ENCODE measurements around the gene SOX12. TPM values are rescaled to one million over a fixed set of nuclear protein-coding genes. Genes with fewer than 3 reads are reported as not detected.

Gene SOX12
- polyA plus RNA-seq, 1 of the 3 experiments (the other 2 are of a cell fraction): 11.3 TPM

GRCh38 chr20:325889-326644 is 715 bp downstream of the SOX12 start:
- POLR2A ChIA-PET: interaction anchor here (3.6 to 3.7 kb wide), 3 partner anchors 16 to 28 kb away, joined by 23 to 36 read pairs (median 29); partner anchors contain the start of genes NRSN2 and ZCCHC3
- Histone ChIP-seq H3K9ac (peak overlapping the region; percentile 86), H3F3A (replicated peaks; ENCODE audit: insufficient read depth) (peaks cover 35% of the 10 kb centered on the region), H3K4me1 (ENCODE audit: control insufficient read depth in 1 of 2, insufficient read depth in 2 of 2, low read depth in 1 of 2, low read length in 1 of 2) (peaks cover 29 to 33% of the 10 kb centered on the region in 2 experiments; a peak in 3 of 4 replicates), H3K27me3 (ENCODE audit: insufficient read depth) (no peaks in the 10 kb centered on the region), H3K9me3 (no peaks in the 10 kb centered on the region), H3K9me2 (no peaks in the 10 kb centered on the region), H3K79me2 (ENCODE audit: insufficient read depth) (peaks cover 37% of the 10 kb centered on the region), H3K4me3 (ENCODE audit: low read depth in 2 of 2, low read length in 1 of 2) (peak overlapping the region; percentile 93 to 98), H3K36me3 (replicated peaks in 1 of 2; ENCODE audit: control insufficient read depth in 1 of 2, insufficient read depth in 2 of 2, low read length in 1 of 2) (peaks cover 7 to 18% of the 10 kb centered on the region in 2 experiments), H3K4me2 (peak overlapping the region; percentile 99), H4K20me1 (ENCODE audit: insufficient read depth) (peaks cover 39% of the 10 kb centered on the region), H3K27ac (ENCODE audit: low read depth in 2 of 2, low read length in 1 of 2) (peak overlapping the region; percentile 74 to 96), H2AFZ (ENCODE audit: low read depth) (no peak overlapping the region)
- DNase-seq: peak; percentile 70
- WGBS (ENCODE audit: low lambda C conversion rate): 0% methylated on average over 56 of the region's 103 CpGs
- TF ChIP-seq MAX (IDR thresholded peaks at IDR 0.05; ENCODE audit: low read depth) (peak; percentile 57; the same call in 1 of the 2 replicates), SIN3A (IDR thresholded peaks at IDR 0.05; ENCODE audit: borderline replicate concordance, low read depth, low read length) (0 out of 2 replicates have a peak, but pooled peaks have one; percentile 54), NRF1 (IDR thresholded peaks at IDR 0.05; ENCODE audit: low read depth, low read length) (no peak), RFX5 (IDR thresholded peaks at IDR 0.05; ENCODE audit: low read length) (0 out of 2 replicates have a peak, but pooled peaks have one; percentile 41), MXI1 (IDR thresholded peaks at IDR 0.05; ENCODE audit: low read depth, low read length) (peak; percentile 82)
- CTCF ChIA-PET: interaction anchor here (0.7 to 4.3 kb wide), 4 partner anchors 15 to 54 kb away, joined by 4 to 21 read pairs (median 4); partner anchors contain the start of gene TRIB3

GRCh38 chr20:326645-327185 is 1.4 kb downstream of the SOX12 start:
- no peaks in the 10 kb centered on the region for H3K27me3 ChIP-seq (ENCODE audit: insufficient read depth)
- ChIA-PET CTCF (interaction anchor here (4.3 kb wide), 1 partner anchor 15 kb away, joined by 21 read pairs; no protein-coding TSS in a partner anchor), POLR2A (interaction anchor here (3.6 to 3.7 kb wide), 3 partner anchors 17 to 29 kb away, joined by 23 to 36 read pairs (median 29); partner anchors contain the start of genes NRSN2 and ZCCHC3)
- peaks cover 37% of the 10 kb centered on the region for H3K79me2 ChIP-seq (ENCODE audit: insufficient read depth)
- H4K20me1 ChIP-seq (ENCODE audit: insufficient read depth): peaks cover 42% of the 10 kb centered on the region
- H3K4me1 ChIP-seq (ENCODE audit: control insufficient read depth in 1 of 2, insufficient read depth in 2 of 2, low read depth in 1 of 2, low read length in 1 of 2): peaks cover 29 to 33% of the 10 kb centered on the region in 2 experiments; a peak in 3 of 4 replicates
- H3K4me3 ChIP-seq (ENCODE audit: low read depth in 2 of 2, low read length in 1 of 2): peak overlapping the region; percentile 93 to 98
- WGBS (ENCODE audit: low lambda C conversion rate): under 1% methylated on average over 22 of the region's 38 CpGs
- H3K27ac ChIP-seq (ENCODE audit: low read depth in 2 of 2, low read length in 1 of 2): peak overlapping the region; percentile 74 to 96
- H3K9me3 ChIP-seq: no peaks in the 10 kb centered on the region
- DNase-seq: no peak
- peaks cover 35% of the 10 kb centered on the region for H3F3A ChIP-seq (replicated peaks; ENCODE audit: insufficient read depth)
- H3K9me2 ChIP-seq: no peaks in the 10 kb centered on the region
- H3K36me3 ChIP-seq (replicated peaks in 1 of 2; ENCODE audit: control insufficient read depth in 1 of 2, insufficient read depth in 2 of 2, low read length in 1 of 2): peaks cover 7 to 18% of the 10 kb centered on the region in 2 experiments
- 0 out of 2 replicates have a peak, but pooled peaks have one; percentile 62 for TF ChIP-seq FOXJ3 (CRISPR knock-in tag; IDR thresholded peaks at IDR 0.05)
- TF ChIP-seq TAF1 (IDR thresholded peaks at IDR 0.05; ENCODE audit: borderline replicate concordance, low read depth, low read length): no peak
- TF ChIP-seq PBX3 (IDR thresholded peaks at IDR 0.05): 0 out of 2 replicates have a peak, but pooled peaks have one; percentile 3
- no peak for TF ChIP-seq EZH2phosphoT487 (IDR thresholded peaks at IDR 0.05; ENCODE audit: borderline replicate concordance, low read depth)
- H3K9ac ChIP-seq: peak overlapping the region; percentile 86
- peak overlapping the region; percentile 99 for H3K4me2 ChIP-seq
- no peak overlapping the region for H2AFZ ChIP-seq (ENCODE audit: low read depth)

Data from SK-N-SH (cell line).